ENCODE results near the gene ATF6.

ATF6 gene, protein sequence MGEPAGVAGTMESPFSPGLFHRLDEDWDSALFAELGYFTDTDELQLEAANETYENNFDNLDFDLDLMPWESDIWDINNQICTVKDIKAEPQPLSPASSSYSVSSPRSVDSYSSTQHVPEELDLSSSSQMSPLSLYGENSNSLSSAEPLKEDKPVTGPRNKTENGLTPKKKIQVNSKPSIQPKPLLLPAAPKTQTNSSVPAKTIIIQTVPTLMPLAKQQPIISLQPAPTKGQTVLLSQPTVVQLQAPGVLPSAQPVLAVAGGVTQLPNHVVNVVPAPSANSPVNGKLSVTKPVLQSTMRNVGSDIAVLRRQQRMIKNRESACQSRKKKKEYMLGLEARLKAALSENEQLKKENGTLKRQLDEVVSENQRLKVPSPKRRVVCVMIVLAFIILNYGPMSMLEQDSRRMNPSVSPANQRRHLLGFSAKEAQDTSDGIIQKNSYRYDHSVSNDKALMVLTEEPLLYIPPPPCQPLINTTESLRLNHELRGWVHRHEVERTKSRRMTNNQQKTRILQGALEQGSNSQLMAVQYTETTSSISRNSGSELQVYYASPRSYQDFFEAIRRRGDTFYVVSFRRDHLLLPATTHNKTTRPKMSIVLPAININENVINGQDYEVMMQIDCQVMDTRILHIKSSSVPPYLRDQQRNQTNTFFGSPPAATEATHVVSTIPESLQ

DNA sequence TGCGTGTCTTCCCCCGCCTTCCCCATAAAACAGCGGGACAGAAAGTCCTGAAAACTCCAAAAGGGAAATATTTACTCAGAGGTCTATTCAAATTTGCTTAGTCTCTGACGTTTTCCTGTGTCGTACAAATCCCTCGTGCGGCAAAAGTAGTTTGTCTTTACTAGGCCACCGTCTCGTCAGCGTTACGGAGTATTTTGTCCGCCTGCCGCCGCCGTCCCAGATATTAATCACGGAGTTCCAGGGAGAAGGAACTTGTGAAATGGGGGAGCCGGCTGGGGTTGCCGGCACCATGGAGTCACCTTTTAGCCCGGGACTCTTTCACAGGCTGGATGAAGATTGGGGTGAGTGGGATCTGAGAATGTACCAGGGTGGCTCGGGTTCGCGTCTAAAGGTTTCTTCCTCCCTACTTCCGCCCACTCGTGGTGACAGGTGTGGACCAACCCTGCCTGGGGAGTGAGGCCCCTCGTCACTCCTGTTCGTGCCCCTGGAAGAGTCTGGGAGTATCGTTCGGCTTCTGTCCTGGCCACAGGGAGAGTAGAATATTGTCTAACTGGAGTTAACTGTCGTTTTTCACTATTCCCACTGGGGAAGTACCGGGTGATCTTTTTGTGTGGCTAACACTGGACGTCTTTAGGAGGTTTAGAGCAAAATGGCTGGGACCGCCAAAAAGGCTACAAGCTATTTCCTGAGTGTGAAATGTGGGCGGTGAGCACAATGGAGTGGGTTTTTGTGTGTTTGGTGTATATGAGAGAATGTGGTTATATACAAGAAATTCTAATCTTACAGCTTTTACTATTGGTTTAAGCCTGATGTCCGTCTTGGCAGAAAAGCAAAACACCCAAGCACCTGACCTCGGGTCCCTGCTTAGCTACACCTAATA is at the start of gene ATF6:
TSS of gene ATF6 (plus strand) at position 219 of the 880 bp plus-strand sequence. CDS start at position 260, 41 bp downstream.
- TF ChIP-seq CTCF (conservative IDR thresholded peaks at IDR 0.05; ENCODE audit: low read length) = no peak
- DNase-seq (ENCODE audit: low read depth) = peak; percentile 94
- H3K4me3 ChIP-seq (ENCODE audit: low read length) = peak within 1 kb of the TSS; percentile 96

DNA sequence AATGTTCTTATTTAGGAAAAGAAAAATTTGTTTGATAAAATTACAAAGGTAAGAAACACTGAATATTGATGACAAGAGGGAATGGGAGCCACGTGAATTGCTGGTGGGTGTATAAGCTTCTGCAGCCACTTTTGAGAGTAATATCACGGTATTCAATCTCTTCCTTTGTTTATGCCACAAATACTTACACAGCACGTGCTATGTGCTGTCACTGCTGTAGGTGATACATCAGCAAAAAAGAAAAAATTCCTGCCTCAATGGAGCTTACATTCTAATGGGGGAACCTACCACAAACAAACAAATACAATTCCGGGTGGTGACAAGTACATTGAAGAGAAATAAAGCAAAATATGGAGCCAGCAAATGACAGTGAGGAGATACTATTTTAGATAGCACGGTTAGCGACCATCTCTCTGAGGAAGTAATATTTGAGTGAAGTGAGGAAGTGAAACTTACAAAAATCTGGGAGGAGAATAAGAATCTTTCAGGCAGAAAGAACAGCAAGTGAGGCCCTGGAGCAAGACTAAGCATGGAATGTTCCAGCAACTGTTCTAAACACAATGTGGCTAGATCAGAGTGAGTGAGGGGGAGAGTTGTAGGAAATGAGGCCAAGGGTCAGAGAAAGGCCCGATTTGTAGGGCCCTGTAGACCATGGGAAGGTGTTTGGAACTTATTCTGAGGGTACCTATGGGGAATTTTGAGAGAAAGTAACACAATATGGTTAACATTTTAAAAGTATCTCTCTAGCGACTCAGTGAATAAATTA is 47.4 kb upstream of the ATF6 start:
- TF ChIP-seq CTCF (conservative IDR thresholded peaks at IDR 0.05; ENCODE audit: low read length) = no peak
- DNase-seq (ENCODE audit: low read depth) = no peak
- no peak overlapping the region for H3K4me3 ChIP-seq (ENCODE audit: low read length)

GRCh38 chr1:161719325-161719611 is 46.9 kb upstream of the ATF6 start:
- TF ChIP-seq CTCF (conservative IDR thresholded peaks at IDR 0.05; ENCODE audit: low read length) = no peak
- no peak for DNase-seq (ENCODE audit: low read depth)
- H3K4me3 ChIP-seq (ENCODE audit: low read length) = no peak overlapping the region

DNA sequence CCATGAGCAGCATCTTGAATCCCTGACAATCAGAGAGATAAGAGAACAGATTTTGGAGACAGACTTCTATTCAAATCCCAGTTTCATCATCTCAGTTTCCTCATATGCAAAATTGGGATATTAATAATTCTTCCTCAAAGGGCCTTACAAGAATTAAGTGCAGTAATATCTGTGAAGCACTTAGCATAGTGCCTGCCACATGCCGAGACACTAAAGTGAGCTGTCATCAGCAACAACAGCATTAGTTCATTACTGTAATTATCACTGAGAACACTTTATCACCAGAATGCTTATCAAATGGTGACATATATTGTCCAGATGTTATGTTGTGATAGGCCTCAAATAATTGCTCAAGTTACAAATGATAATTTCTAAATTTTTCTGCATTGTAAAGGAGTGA is 45.7 kb upstream of the ATF6 start:
- DNase-seq (ENCODE audit: low read depth) = no peak
- no peak for TF ChIP-seq CTCF (conservative IDR thresholded peaks at IDR 0.05; ENCODE audit: low read length)
- H3K4me3 ChIP-seq (ENCODE audit: low read length) = no peak overlapping the region

GRCh38 chr1:161720956-161721737 is 45.0 kb upstream of the ATF6 start, which contains the start of gene FCRLB:
FCRLB (plus strand) TSS chr1:161721544; CDS start chr1:161722673, 1,129 bp downstream.
- H3K4me3 ChIP-seq (ENCODE audit: low read length) = no peak within 1 kb of the TSS
- no peak for TF ChIP-seq CTCF (conservative IDR thresholded peaks at IDR 0.05; ENCODE audit: low read length)
- DNase-seq (ENCODE audit: low read depth) = no peak
